ENCODE measurements around the gene ACADVL.
A peak's percentile ranks its signal among the peaks of the same experiment; 100 is the strongest.
"Not testable (repeated sequence)": the region's sequence is repeated elsewhere in the genome, so short reads cannot be mapped to it uniquely, and the experiment has no call there.

The ACADVL gene

GRCh38 chr17:7219812-7220592 is at the start of gene ACADVL, which contains the start of gene DLG4:
ACADVL (plus strand) TSS chr17:7219938; CDS start chr17:7219985, 47 bp downstream.
DLG4 (minus strand) TSS chr17:7219836.
- DNase-seq: peak; percentile 79

- not testable (repeated sequence) for DNase-seq
These were observed 47.1 kb upstream of the ACADVL start for GRCh38 chr17:7172522-7173191.

GRCh38 chr17:7173687-7174602 is 45.8 kb upstream of the ACADVL start:
- no peak for DNase-seq

- no peak for DNase-seq
These were observed 45.0 kb upstream of the ACADVL start for GRCh38 chr17:7174603-7175326.

GRCh38 chr17:7175330-7175733 is 44.4 kb upstream of the ACADVL start:
- no peak for DNase-seq

- DNase-seq: no peak
These were observed 43.5 kb upstream of the ACADVL start for GRCh38 chr17:7176107-7176840.

- peak; percentile 13 for DNase-seq
These were observed 42.9 kb upstream of the ACADVL start for GRCh38 chr17:7176841-7177190.

GRCh38 chr17:7177191-7177953 is 42.4 kb upstream of the ACADVL start:
- DNase-seq: peak; percentile 80

- DNase-seq: peak; percentile 76
These were observed 41.7 kb upstream of the ACADVL start for GRCh38 chr17:7177954-7178477.

- DNase-seq: no peak
These were observed 40.8 kb upstream of the ACADVL start for GRCh38 chr17:7178973-7179316.

- no peak for DNase-seq
These were observed 40.2 kb upstream of the ACADVL start, which contains the start of gene ASGR1 for GRCh38 chr17:7179317-7180254. ASGR1 (minus strand) TSS chr17:7179370; CDS start chr17:7178563, 807 bp downstream.

GRCh38 chr17:7182101-7182500 is 37.6 kb upstream of the ACADVL start:
- not testable (repeated sequence) for DNase-seq

- no peak for DNase-seq
These were observed 36.2 kb upstream of the ACADVL start for GRCh38 chr17:7183433-7184090.

- DNase-seq: peak; percentile 9
These were observed 35.6 kb upstream of the ACADVL start for GRCh38 chr17:7184091-7184488.

GRCh38 chr17:7184647-7185046 is 35.1 kb upstream of the ACADVL start:
- no peak for DNase-seq

GRCh38 chr17:7186241-7186640 is 33.5 kb upstream of the ACADVL start:
- DNase-seq: no peak

- DNase-seq: no peak
These were observed 29.3 kb upstream of the ACADVL start for GRCh38 chr17:7190276-7190917.

GRCh38 chr17:7191069-7191468 is 28.7 kb upstream of the ACADVL start:
- no peak for DNase-seq
